ENCODE results near the gene RTCB.

RTCB gene

DNA sequence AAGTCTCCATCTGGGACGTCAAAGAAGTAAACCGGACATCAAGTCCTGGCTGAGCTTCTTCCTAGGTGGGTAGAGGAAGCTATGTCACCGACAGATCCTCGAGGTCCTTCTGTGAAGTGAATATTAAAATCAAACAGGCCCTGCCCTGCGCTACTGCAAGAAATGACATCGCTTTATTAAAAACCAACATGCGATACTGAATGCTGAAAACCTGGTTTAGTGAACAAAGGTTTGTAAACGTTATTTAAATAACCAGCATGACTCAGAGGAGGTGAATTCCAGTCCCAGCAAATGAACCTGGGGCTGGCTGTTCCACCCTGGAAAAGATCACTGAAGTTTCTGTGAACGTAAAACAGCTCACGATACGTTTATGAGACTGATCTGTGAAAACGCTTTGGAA is 645 bp downstream of the RTCB start:
- no peak; the same call in 1 of the 2 replicates for TF ChIP-seq POLR2AphosphoS5 (IDR thresholded peaks at IDR 0.05; ENCODE audit: low read depth, low read length)
- TF ChIP-seq, protein P1, sequence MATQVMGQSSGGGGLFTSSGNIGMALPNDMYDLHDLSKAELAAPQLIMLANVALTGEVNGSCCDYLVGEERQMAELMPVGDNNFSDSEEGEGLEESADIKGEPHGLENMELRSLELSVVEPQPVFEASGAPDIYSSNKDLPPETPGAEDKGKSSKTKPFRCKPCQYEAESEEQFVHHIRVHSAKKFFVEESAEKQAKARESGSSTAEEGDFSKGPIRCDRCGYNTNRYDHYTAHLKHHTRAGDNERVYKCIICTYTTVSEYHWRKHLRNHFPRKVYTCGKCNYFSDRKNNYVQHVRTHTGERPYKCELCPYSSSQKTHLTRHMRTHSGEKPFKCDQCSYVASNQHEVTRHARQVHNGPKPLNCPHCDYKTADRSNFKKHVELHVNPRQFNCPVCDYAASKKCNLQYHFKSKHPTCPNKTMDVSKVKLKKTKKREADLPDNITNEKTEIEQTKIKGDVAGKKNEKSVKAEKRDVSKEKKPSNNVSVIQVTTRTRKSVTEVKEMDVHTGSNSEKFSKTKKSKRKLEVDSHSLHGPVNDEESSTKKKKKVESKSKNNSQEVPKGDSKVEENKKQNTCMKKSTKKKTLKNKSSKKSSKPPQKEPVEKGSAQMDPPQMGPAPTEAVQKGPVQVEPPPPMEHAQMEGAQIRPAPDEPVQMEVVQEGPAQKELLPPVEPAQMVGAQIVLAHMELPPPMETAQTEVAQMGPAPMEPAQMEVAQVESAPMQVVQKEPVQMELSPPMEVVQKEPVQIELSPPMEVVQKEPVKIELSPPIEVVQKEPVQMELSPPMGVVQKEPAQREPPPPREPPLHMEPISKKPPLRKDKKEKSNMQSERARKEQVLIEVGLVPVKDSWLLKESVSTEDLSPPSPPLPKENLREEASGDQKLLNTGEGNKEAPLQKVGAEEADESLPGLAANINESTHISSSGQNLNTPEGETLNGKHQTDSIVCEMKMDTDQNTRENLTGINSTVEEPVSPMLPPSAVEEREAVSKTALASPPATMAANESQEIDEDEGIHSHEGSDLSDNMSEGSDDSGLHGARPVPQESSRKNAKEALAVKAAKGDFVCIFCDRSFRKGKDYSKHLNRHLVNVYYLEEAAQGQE (IDR thresholded peaks at IDR 0.05; ENCODE audit: insufficient read depth in 1 of 2, low read depth in 2 of 2, low read length in 2 of 2): no peak
- TF ChIP-seq TAF1 (IDR thresholded peaks at IDR 0.05; ENCODE audit: borderline replicate concordance, insufficient read depth, low read length): no peak

GRCh38 chr22:32410459-32410858 is 1.6 kb downstream of the RTCB start:
- TF ChIP-seq, protein P1 (IDR thresholded peaks at IDR 0.05; ENCODE audit: insufficient read depth in 1 of 2, low read depth in 2 of 2, low read length in 2 of 2): no peak
- no peak for TF ChIP-seq SIN3A (IDR thresholded peaks at IDR 0.05; ENCODE audit: borderline replicate concordance, insufficient read depth, low read length)
- no peak for TF ChIP-seq FOXP2 (optimal IDR thresholded peaks at IDR 0.05; ENCODE audit: borderline replicate concordance, extremely low read depth, extremely low read length, insufficient read depth)
- no peak for TF ChIP-seq POLR2AphosphoS5 (IDR thresholded peaks at IDR 0.05; ENCODE audit: low read depth, low read length)
- no peak for TF ChIP-seq TAF1 (IDR thresholded peaks at IDR 0.05; ENCODE audit: borderline replicate concordance, insufficient read depth, low read length)

- TF ChIP-seq SIN3A (IDR thresholded peaks at IDR 0.05; ENCODE audit: borderline replicate concordance, insufficient read depth, low read length) (no peak), FOXP2 (optimal IDR thresholded peaks at IDR 0.05; ENCODE audit: borderline replicate concordance, extremely low read depth, extremely low read length, insufficient read depth) (no peak), TAF1 (IDR thresholded peaks at IDR 0.05; ENCODE audit: borderline replicate concordance, insufficient read depth, low read length) (no peak), POLR2AphosphoS5 (IDR thresholded peaks at IDR 0.05; ENCODE audit: low read depth, low read length) (no peak)
- TF ChIP-seq, protein P1 (IDR thresholded peaks at IDR 0.05; ENCODE audit: insufficient read depth in 1 of 2, low read depth in 2 of 2, low read length in 2 of 2): no peak
These were observed 2.1 kb downstream of the RTCB start for GRCh38 chr22:32409977-32410376.

- TF ChIP-seq SIN3A (IDR thresholded peaks at IDR 0.05; ENCODE audit: borderline replicate concordance, insufficient read depth, low read length) (no peak), FOXP2 (optimal IDR thresholded peaks at IDR 0.05; ENCODE audit: borderline replicate concordance, extremely low read depth, extremely low read length, insufficient read depth) (no peak), POLR2AphosphoS5 (IDR thresholded peaks at IDR 0.05; ENCODE audit: low read depth, low read length) (no peak), TAF1 (IDR thresholded peaks at IDR 0.05; ENCODE audit: borderline replicate concordance, insufficient read depth, low read length) (no peak)
- TF ChIP-seq, protein P1 (IDR thresholded peaks at IDR 0.05; ENCODE audit: insufficient read depth in 1 of 2, low read depth in 2 of 2, low read length in 2 of 2): no peak
These were observed 4.1 kb downstream of the RTCB start for GRCh38 chr22:32407936-32408335.

- TF ChIP-seq, protein P1 (IDR thresholded peaks at IDR 0.05; ENCODE audit: insufficient read depth in 1 of 2, low read depth in 2 of 2, low read length in 2 of 2): no peak
- TF ChIP-seq SIN3A (IDR thresholded peaks at IDR 0.05; ENCODE audit: borderline replicate concordance, insufficient read depth, low read length) (no peak), FOXP2 (optimal IDR thresholded peaks at IDR 0.05; ENCODE audit: borderline replicate concordance, extremely low read depth, extremely low read length, insufficient read depth) (no peak), POLR2AphosphoS5 (IDR thresholded peaks at IDR 0.05; ENCODE audit: low read depth, low read length) (no peak), TAF1 (IDR thresholded peaks at IDR 0.05; ENCODE audit: borderline replicate concordance, insufficient read depth, low read length) (no peak)
These were observed 4.7 kb downstream of the RTCB start for GRCh38 chr22:32407312-32407711.

Measured in PFSK-1 (cell line).